ENCODE results near the gene SIGLEC1. TPM values are rescaled to one million over a fixed set of nuclear protein-coding genes. Genes with fewer than 3 reads are reported as not detected.

Gene SIGLEC1
- total RNA-seq, 1 donor from 2014 or later = 0.04 TPM

GRCh38 chr20:3702611-3703391 lies 9.6 kb downstream of the SIGLEC1 start:
- Mint-ChIP-seq H3K27ac (no peak overlapping the region), H3K4me1 (peaks cover 2% of the 10 kb centered on the region), H3K4me3 (no peak overlapping the region), H3K36me3 (no peaks in the 10 kb centered on the region), H3K27me3 (ENCODE audit: low read depth) (no peaks in the 10 kb centered on the region), H3K9me3 (no peaks in the 10 kb centered on the region)
- TF ChIP-seq CTCF (IDR thresholded peaks at IDR 0.05; ENCODE audit: unreplicated experiment) = no peak
- DNase-seq (ENCODE audit: low spot score in 2 of 2, unreplicated experiment in 2 of 2) = no peak

GRCh38 chr20:3701061-3701998 lies 11.1 kb downstream of the SIGLEC1 start:
- H3K27me3 Mint-ChIP-seq (ENCODE audit: low read depth) = no peaks in the 10 kb centered on the region
- H3K27ac Mint-ChIP-seq = no peak overlapping the region
- no peak for DNase-seq (ENCODE audit: low spot score in 2 of 2, unreplicated experiment in 2 of 2)
- no peaks in the 10 kb centered on the region for H3K36me3 Mint-ChIP-seq
- no peaks in the 10 kb centered on the region for H3K9me3 Mint-ChIP-seq
- H3K4me3 Mint-ChIP-seq = no peak overlapping the region
- no peak for TF ChIP-seq CTCF (IDR thresholded peaks at IDR 0.05; ENCODE audit: unreplicated experiment)
- H3K4me1 Mint-ChIP-seq = peaks cover 2% of the 10 kb centered on the region

- Mint-ChIP-seq H3K4me1 (peaks cover 2% of the 10 kb centered on the region), H3K9me3 (no peaks in the 10 kb centered on the region), H3K27me3 (ENCODE audit: low read depth) (no peaks in the 10 kb centered on the region), H3K36me3 (no peaks in the 10 kb centered on the region), H3K27ac (no peak overlapping the region), H3K4me3 (no peak overlapping the region)
- no peak for TF ChIP-seq CTCF (IDR thresholded peaks at IDR 0.05; ENCODE audit: unreplicated experiment)
- DNase-seq (ENCODE audit: low spot score in 2 of 2, unreplicated experiment in 2 of 2) = no peak
These were observed 13.4 kb downstream of the SIGLEC1 start for GRCh38 chr20:3699037-3699436.

- peaks cover 2% of the 10 kb centered on the region for H3K4me1 Mint-ChIP-seq
- H3K36me3 Mint-ChIP-seq = no peaks in the 10 kb centered on the region
- no peak overlapping the region for H3K27ac Mint-ChIP-seq
- no peak for TF ChIP-seq CTCF (IDR thresholded peaks at IDR 0.05; ENCODE audit: unreplicated experiment)
- no peak overlapping the region for H3K4me3 Mint-ChIP-seq
- no peaks in the 10 kb centered on the region for H3K9me3 Mint-ChIP-seq
- no peak for DNase-seq (ENCODE audit: low spot score in 2 of 2, unreplicated experiment in 2 of 2)
- H3K27me3 Mint-ChIP-seq (ENCODE audit: low read depth) = no peaks in the 10 kb centered on the region
These were observed 13.8 kb downstream of the SIGLEC1 start for GRCh38 chr20:3698591-3699001.

GRCh38 chr20:3697588-3698305 lies 14.7 kb downstream of the SIGLEC1 start:
- H3K36me3 Mint-ChIP-seq = no peaks in the 10 kb centered on the region
- no peak overlapping the region for H3K4me3 Mint-ChIP-seq
- DNase-seq (ENCODE audit: low spot score in 2 of 2, unreplicated experiment in 2 of 2) = no peak
- no peak overlapping the region for H3K27ac Mint-ChIP-seq
- no peak for TF ChIP-seq CTCF (IDR thresholded peaks at IDR 0.05; ENCODE audit: unreplicated experiment)
- peaks cover 2% of the 10 kb centered on the region for H3K4me1 Mint-ChIP-seq
- H3K27me3 Mint-ChIP-seq (ENCODE audit: low read depth) = no peaks in the 10 kb centered on the region
- no peaks in the 10 kb centered on the region for H3K9me3 Mint-ChIP-seq

Data from mesothelial cell of epicardium (in vitro differentiated cells).